GM08714 (cell line): Measurements from ENCODE around the gene PCSK6.

Experiments used
- H3K4me3 ChIP-seq: fragments of 200-500 bp; sonication (Bioruptor generic); 2 replicates; pipeline ENCODE4 v1.5.1; 2014; ENCODE audit warnings: mild to moderate bottlenecking, low read length, inconsistent platforms
- ZNF274 ChIP-seq: IDR thresholded peaks from 2 replicates; pipeline ENCODE4 v1.6.1; 2012; ENCODE audit warnings: mild to moderate bottlenecking, low read depth, low read length

Gene PCSK6

GRCh38 chr15:101323793-101324523 lies 165.5 kb downstream of the PCSK6 start:
- H3K4me3 ChIP-seq, result no peak overlapping the region
- no peak for TF ChIP-seq ZNF274

- H3K4me3 ChIP-seq, result no peak overlapping the region
- no peak for TF ChIP-seq ZNF274
Observed at GRCh38 chr15:101322854-101323477, 166.5 kb downstream of the PCSK6 start.

DNA sequence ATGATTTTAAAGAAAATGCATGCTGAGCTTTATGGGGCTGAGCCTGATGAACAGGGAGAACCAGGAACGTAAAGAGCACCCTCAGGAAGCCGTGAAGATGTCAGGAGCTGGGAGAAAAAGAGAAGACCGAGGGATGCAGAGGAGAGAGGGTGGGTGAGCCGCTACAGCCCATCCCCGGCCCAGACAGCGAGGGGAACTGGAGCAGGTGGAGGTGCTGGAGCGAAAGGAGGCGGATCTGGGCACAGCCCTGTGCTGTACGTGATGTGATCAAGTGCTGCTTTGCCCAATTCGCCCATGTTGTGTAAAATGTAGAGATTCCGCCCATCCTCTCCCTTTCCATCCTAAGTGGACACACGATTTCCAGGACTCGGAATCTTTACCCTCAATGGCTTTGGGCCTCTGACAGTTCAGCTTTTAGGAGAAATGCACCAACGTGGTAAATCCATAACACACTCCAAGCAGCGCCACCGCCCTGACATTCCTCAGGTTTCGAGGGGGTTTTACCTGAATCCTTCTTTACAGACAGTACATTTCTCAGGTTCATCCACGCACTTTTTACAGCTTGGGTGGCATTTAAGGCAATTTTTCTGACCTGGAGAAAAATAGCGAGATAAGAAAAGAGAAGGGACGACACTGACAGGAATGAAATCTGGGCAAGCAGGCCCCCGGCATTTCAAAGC lies 167.4 kb downstream of the PCSK6 start:
- no peak overlapping the region for H3K4me3 ChIP-seq
- TF ChIP-seq ZNF274, result no peak

DNA sequence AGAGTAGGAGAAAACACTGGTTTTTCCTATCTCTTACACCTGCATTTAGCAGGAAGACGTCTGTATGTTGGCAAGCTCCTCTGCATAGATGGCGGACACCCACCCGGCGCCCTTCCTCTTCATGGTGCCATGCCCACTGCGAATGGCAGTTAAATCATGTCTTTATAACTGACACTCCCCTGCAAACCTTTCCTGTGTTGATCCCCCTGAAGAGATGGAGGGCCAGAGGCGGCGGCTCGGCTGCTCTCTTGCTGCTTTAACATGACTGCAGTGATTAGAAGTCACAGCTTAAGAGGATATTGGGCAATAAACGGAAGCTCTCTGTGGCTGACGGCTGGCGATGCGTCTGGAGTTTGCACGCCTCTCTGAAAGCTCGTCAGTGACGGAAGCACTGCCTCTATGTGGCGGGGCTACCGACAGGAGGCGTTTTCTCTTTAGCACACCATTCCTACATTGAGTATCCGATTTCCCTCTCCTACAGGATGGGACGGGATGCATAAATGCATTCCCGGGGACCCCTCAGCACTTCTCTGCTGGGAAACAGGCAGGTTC lies 168.9 kb downstream of the PCSK6 start:
- H3K4me3 ChIP-seq, result peak overlapping the region; percentile 19; the same call in 1 of the 2 replicates
- TF ChIP-seq ZNF274, result no peak

DNA sequence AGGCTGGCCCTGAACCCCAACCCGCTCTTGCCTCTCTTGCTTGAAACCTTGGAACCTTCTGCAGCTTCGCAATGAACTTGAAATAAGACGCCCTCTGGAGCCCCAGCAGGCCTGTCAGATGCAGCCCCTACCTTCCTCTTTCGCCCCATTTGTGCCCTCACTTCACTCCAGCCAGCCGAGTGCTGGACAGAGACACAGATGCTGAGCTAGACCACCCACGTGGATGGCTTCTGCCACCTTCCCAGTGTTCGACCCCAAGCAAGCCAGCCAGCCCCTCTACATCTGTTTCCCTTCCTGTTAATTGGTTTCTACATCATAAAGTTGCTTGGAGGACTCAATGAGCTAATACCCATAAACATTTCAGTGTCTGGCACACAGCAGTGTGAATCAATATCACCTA lies 170.7 kb downstream of the PCSK6 start:
- H3K4me3 ChIP-seq, result no peak overlapping the region
- no peak for TF ChIP-seq ZNF274

DNA sequence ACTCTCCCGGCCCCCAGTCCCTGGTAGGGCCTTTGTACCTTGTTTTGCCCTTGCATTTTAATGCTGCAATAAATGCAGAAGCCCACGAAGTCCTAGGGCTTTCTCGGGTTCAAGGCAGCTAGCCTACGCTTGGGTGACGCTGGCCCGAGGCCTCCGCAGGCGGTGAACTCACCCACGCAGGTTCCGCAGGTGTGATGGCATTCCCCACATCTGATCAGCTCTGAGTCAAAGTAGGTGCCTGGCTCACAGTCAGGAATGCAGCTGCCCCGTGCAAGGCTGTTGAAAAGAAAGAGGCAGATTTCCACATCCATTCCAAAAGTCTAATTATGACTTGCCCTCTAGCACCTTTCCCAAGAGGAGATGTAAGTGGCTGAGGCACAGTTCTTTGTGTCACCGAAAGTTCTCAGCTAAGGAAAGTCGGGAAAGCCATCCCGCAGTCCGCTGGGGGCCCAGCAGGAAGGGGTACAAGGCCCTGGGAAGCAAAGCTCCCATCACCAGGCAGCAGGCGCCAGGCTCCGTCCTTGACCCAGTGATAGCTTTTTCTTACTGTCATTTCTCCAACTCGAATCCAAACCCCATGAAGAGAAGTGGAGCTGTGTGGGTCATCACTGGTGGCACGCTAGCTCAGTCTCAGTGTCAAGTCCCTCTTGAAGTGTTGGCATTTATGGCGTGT lies 171.2 kb downstream of the PCSK6 start:
- no peak for TF ChIP-seq ZNF274
- H3K4me3 ChIP-seq, result no peak overlapping the region

- H3K4me3 ChIP-seq, result no peak overlapping the region
- no peak for TF ChIP-seq ZNF274
Observed at GRCh38 chr15:101317336-101317872, 172.1 kb downstream of the PCSK6 start.

DNA sequence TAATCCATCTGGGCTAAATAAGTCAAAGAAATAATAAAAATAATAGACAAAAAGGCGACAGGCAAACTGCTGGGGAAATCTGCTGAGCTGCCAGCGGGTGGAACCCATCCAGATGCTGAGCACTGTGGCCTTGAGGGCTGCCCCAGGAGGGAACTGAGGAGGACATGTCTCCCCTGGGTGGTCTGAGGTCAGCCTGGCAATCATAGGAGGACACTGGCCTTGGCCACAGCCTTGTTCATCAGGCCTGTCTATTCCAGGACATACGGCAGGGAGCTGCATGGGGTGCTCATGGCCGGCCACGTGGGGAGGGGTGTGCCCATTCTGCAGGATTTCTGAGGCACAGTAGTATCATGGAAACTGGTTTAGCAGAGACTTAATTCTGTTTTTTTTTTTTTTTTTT lies 173.0 kb downstream of the PCSK6 start:
- TF ChIP-seq ZNF274, result no peak
- no peak overlapping the region for H3K4me3 ChIP-seq

DNA sequence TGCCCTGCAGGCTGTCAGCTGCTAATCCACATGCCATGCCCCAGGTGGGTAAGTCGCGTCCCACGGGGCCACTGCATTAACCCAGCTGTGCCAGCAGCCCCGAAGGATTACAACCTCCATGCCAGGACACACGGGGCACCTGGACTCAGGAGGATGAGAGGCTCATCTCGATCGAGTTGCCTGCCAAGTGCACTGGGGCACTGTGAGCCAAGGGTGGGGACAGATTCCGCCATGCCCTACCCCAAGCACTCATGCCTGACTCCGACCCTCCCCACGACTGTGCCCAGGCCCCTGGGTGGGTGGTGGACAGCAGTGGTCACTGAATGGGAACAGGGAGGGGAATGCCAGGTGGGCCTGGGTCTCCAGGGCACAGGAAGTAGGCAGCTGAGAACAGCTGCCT lies 173.8 kb downstream of the PCSK6 start:
- no peak overlapping the region for H3K4me3 ChIP-seq
- no peak for TF ChIP-seq ZNF274

DNA sequence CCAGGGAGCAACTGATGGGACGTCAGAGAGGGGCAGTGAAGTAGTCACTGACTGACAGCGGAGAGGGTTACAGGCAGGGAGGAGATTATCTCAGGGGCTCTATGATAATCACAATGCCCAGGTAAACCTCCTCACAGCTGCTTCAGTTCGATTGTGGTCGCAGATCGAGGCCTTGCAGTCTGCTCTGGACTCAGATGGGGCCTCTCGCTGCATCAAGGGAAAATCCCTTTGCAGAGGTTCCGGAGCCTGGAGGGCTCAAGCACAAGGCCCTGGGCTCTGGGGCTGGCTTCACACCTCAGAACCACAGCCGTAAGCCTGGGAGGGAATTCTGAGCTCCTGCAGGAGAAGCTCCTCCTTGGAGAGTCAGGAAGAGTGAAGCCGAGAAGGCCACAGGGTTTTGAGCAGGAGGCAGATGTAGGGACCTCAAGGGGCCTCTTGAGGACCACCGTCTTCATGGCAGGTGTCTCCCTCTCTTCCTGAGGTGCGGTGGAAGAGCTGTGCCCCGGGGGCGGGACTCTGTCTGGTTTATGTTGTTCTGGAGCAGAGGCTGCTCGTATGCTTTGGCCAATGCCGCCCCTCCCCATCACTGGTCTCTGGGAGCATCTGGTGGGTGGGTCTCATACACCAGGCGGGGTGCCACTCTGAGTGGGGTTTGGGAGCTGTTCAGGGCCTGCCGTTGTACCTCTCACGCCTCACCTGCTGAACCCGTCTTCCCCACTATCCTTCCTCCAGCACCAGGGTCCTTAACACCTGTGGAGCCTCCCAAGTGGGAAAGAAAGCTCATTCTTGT lies 175.0 kb downstream of the PCSK6 start:
- no peak for TF ChIP-seq ZNF274
- no peak overlapping the region for H3K4me3 ChIP-seq

DNA sequence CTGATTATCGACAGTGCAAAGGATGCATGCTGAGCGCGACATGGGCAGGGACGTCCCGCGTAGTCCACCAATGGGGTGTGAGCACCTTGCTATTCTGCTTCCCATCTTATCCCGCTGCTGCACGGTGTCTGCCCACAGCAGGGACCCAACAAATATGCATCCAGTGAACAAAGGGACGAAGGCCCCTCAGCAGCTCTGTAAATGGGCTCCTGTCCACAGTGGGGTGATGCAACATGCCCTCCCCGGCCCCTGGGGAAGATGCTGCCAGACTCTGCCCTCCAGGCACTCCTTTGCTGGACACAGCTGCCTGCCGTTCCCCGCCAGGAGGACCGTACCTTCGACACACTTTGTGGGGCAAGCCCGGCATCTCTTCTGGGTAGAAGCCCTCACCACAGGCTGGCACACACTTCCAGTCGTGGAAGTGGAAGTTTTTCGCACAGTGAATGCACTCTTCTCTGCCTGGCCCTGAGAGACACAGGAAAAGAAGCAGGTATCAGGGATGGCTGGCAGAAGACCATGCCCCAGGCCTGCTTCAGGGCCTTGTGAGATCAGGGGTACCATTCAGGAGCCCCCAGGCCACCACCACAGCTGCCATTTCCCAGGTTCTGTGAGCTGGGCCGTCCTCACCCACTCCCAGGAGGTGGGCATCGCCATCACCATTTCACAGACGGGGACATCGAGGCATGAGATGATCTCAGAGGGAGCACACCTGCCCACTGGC lies 176.3 kb downstream of the PCSK6 start:
- TF ChIP-seq ZNF274, result no peak
- H3K4me3 ChIP-seq, result no peak overlapping the region

DNA sequence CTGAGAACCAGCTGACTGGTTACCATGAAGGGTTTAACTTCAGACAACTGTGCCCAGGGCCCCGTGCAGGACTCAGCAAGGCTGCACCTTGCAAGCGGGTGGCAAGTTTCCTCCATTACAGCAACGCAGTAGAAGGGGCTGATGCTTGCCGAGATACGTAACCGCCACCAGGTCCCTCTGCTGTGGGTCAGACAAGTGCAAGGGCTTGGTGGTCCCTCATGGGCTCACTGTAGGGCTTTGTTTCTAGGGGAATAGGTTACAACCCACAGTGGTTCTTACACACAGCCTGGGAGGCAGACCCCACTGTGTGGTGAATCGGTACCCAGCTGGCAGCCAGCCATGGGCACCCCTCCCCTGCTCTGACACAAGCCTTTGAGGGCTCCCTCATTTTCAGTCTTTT lies 179.0 kb downstream of the PCSK6 start:
- TF ChIP-seq ZNF274, result no peak
- H3K4me3 ChIP-seq, result no peak overlapping the region

GRCh38 chr15:101310161-101310480 lies 179.4 kb downstream of the PCSK6 start:
- TF ChIP-seq ZNF274, result no peak

More at GRCh38 chr15:101310161-101310480, 179.4 kb downstream of the PCSK6 start:
- H3K4me3 ChIP-seq, result no peak overlapping the region
